RWPE2 (cell line): Measurements from ENCODE around the gene PTGER4.

Experiments
- ATAC-seq: fragments of 200-7000 bp; cut with Tn5 transposase; 3 replicates; pipeline ENCODE4 v1.9.1; 2021; ENCODE audit warnings: low read depth
- DNase-seq: peaks from one replicate; pipeline ENCODE4 v3.0.0-alpha.2; 2020; ENCODE audit warnings: low spot score
- H3K27ac ChIP-seq: fragments of 450-650 bp; 2 replicates; pipeline ENCODE4 v1.5.1; 2017; ENCODE audit warnings: mild to moderate bottlenecking; ENCODE audit not compliant: poor library complexity, severe bottlenecking
- H3K27me3 ChIP-seq: fragments of 250-450 bp; sonication (Bioruptor Pico); 2 replicates; pipeline ENCODE4 v1.5.1; 2021; ENCODE audit warnings: mild to moderate bottlenecking, moderate library complexity; ENCODE audit not compliant: insufficient read depth, poor library complexity, severe bottlenecking
- H3K36me3 ChIP-seq: fragments of 250-450 bp; sonication (Bioruptor Pico); 2 replicates; pipeline ENCODE4 v1.5.1; 2020; ENCODE audit warnings: low read depth, mild to moderate bottlenecking, moderate library complexity
- H3K4me1 ChIP-seq: fragments of 250-450 bp; sonication (Bioruptor Pico); 2 replicates; pipeline ENCODE4 v1.5.1; 2021; ENCODE audit warnings: mild to moderate bottlenecking, moderate library complexity; ENCODE audit not compliant: insufficient read depth, poor library complexity, severe bottlenecking
- H3K4me3 ChIP-seq: fragments of 250-450 bp; sonication (Bioruptor Pico); 2 replicates; pipeline ENCODE4 v1.5.1; 2021; ENCODE audit warnings: mild to moderate bottlenecking, moderate library complexity; ENCODE audit not compliant: severe bottlenecking
- H3K9me3 ChIP-seq: fragments of 250-450 bp; sonication (Bioruptor Pico); 2 replicates; pipeline ENCODE4 v1.5.1; 2021; ENCODE audit warnings: mild to moderate bottlenecking, moderate library complexity; ENCODE audit not compliant: severe bottlenecking
- CTCF ChIP-seq: fragments of 450-650 bp; IDR thresholded peaks from one replicate; pipeline ENCODE4 v1.5.1; 2017; ENCODE audit warnings: mild to moderate bottlenecking, moderate library complexity; ENCODE audit not compliant: poor library complexity, severe bottlenecking

The PTGER4 gene

DNA sequence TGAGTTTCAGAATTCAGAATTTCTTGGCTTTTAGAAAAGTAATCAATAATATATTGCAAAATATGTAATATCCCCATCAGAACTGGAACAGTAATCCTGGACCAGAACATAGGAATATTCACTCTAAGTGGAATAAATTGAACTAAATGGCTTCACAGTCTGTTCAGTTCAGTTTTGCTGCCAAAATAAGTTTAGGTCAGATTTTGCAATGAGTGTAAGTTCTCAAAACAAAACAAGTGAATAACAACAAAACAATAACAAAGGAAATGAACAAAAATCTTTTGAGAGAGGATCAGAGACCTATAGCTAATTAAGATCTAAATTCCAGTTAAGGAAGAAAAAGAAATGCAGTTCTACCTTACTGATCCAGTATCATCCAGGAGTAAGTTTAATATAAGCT lies 9.3 kb downstream of the PTGER4 start:
- H3K4me1 ChIP-seq, result peaks cover 52% of the 10 kb centered on the region
- no peak overlapping the region for H3K4me3 ChIP-seq
- H3K27me3 ChIP-seq, result no peaks in the 10 kb centered on the region
- peaks cover 88% of the 10 kb centered on the region for H3K36me3 ChIP-seq
- H3K9me3 ChIP-seq, result no peaks in the 10 kb centered on the region
- no peak for TF ChIP-seq CTCF
- ATAC-seq, result no peak
- DNase-seq, result no peak
- peak overlapping the region; percentile 57 for H3K27ac ChIP-seq

- DNase-seq, result no peak
These were observed 9.7 kb downstream of the PTGER4 start for GRCh38 chr5:40689438-40689837.

GRCh38 chr5:40690267-40690666 lies 10.6 kb downstream of the PTGER4 start:
- no peak for TF ChIP-seq CTCF
- no peaks in the 10 kb centered on the region for H3K27me3 ChIP-seq
- H3K36me3 ChIP-seq, result peaks cover 87% of the 10 kb centered on the region
- peaks cover 40% of the 10 kb centered on the region for H3K4me1 ChIP-seq
- no peaks in the 10 kb centered on the region for H3K9me3 ChIP-seq
- no peak for DNase-seq
- H3K4me3 ChIP-seq, result no peak overlapping the region
- no peak for ATAC-seq
- peak overlapping the region; percentile 57 for H3K27ac ChIP-seq

More at GRCh38 chr5:40689438-40689837, 9.7 kb downstream of the PTGER4 start:
- ATAC-seq, result peak; percentile 84
- H3K4me1 ChIP-seq, result peaks cover 48% of the 10 kb centered on the region
- no peak for TF ChIP-seq CTCF
- H3K27me3 ChIP-seq, result no peaks in the 10 kb centered on the region
- H3K9me3 ChIP-seq, result no peaks in the 10 kb centered on the region
- peak overlapping the region; percentile 57 for H3K27ac ChIP-seq
- H3K4me3 ChIP-seq, result no peak overlapping the region
- H3K36me3 ChIP-seq, result peaks cover 89% of the 10 kb centered on the region

DNA sequence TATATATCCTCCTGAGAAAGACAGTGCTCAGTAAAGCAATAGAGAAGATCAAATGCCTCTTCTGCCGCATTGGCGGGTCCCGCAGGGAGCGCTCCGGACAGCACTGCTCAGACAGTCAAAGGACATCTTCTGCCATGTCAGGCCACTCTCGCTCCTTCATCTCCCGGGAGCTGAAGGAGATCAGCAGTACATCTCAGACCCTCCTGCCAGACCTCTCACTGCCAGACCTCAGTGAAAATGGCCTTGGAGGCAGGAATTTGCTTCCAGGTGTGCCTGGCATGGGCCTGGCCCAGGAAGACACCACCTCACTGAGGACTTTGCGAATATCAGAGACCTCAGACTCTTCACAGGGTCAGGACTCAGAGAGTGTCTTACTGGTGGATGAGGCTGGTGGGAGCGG lies 12.2 kb downstream of the PTGER4 start:
- Histone ChIP-seq H3K4me3 (no peak overlapping the region), H3K27ac (no peak overlapping the region), H3K27me3 (no peaks in the 10 kb centered on the region), H3K36me3 (peaks cover 71% of the 10 kb centered on the region), H3K9me3 (no peaks in the 10 kb centered on the region), H3K4me1 (peaks cover 28% of the 10 kb centered on the region)
- DNase-seq, result no peak
- ATAC-seq, result no peak
- no peak for TF ChIP-seq CTCF

DNA sequence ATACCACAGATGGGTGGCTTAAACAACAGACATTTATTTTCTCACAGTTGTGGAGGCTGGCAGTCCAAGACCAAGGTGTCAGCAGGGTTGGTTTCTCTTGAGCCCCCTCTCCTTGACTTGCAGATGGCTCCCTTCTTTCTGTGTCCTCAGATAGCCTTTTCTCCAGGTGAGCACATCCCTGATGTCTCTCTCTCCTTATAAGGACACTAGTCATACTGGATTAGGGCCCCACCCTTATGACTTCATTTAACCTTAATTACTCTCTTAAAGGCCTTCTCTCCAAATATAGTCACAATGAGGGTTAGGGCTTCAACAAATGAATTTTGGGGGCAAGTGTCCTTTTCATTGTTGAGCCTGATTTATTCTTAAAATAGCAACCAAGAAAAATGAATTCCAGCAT lies 14.7 kb downstream of the PTGER4 start:
- peaks cover 7% of the 10 kb centered on the region for H3K4me1 ChIP-seq
- peaks cover 54% of the 10 kb centered on the region for H3K36me3 ChIP-seq
- no peak overlapping the region for H3K27ac ChIP-seq
- DNase-seq (no peak), ATAC-seq (peak; percentile 28; the same call in 2 of the 3 replicates)
- H3K27me3 ChIP-seq, result no peaks in the 10 kb centered on the region
- H3K4me3 ChIP-seq, result no peak overlapping the region
- H3K9me3 ChIP-seq, result no peaks in the 10 kb centered on the region
- TF ChIP-seq CTCF, result no peak
